Endothelial cell of umbilical vein (primary cell): ENCODE results near the gene TTC23L. TPM values are rescaled to one million over a fixed set of nuclear protein-coding genes. Genes with fewer than 3 reads are reported as not detected.

Source experiments
- BruUV-seq: library from RNA; stranded (reverse); fragments of 400-500 nt; replicated peaks from 2 replicates; lab custom pipeline; 2021; lab: Mats Ljungman, UMichigan
- CTCF ChIA-PET: fragments of 300-600, 350-600 bp; sonication (Branson Sonifier 250); formaldehyde crosslinking; loops from one replicate; lab custom pipeline; 2021; ENCODE audit warnings: antibody characterized with exemption, inconsistent platforms; lab: Charles Lee
- POLR2A ChIA-PET: fragments of 300-600, 350-600 bp; sonication (Branson Sonifier 250); formaldehyde crosslinking; loops from one replicate; lab custom pipeline; 2021; ENCODE audit warnings: antibody characterized with exemption, inconsistent platforms; lab: Charles Lee
- DNase-seq: peaks from one replicate; pipeline ENCODE4 v3.0.0-alpha.2; 2011; ENCODE audit warnings: low read depth, low spot score
- FAIRE-seq: peaks from 2 replicates; lab custom pipeline; 2011; peaks lifted over from hg19 to GRCh38; lab: Jason Lieb, UNC
- H2AFZ ChIP-seq: 2 replicates; pipeline ENCODE4 v1.6.0; 2012; ENCODE audit warnings: low read depth, low read length, control low read depth, inconsistent platforms
- H3K27ac ChIP-seq: 2 replicates; pipeline ENCODE4 v1.5.1; 2011; ENCODE audit warnings: low read depth, mild to moderate bottlenecking, control low read depth, low read length, moderate library complexity; ENCODE audit not compliant: insufficient read depth
- H3K27me3 ChIP-seq, 2 experiments: 2 replicates each; pipeline versions ENCODE4 v1.6.0 to v1.6.1; 2011; ENCODE audit warnings: low read length in 2 of 2, mixed read lengths in 1 of 2; ENCODE audit not compliant: control insufficient read depth in 2 of 2, insufficient read depth in 2 of 2
- H3K36me3 ChIP-seq, 2 experiments: 2 replicates in 1 of 2; 3 replicates in 1 of 2; pipeline ENCODE4 v1.5.1; 2011; ENCODE audit warnings: low read length in 2 of 2, mild to moderate bottlenecking in 1 of 2, moderate library complexity in 1 of 2; ENCODE audit not compliant: control insufficient read depth in 2 of 2, insufficient read depth in 2 of 2; ENCODE audit errors: extremely low read depth in 1 of 2
- H3K4me1 ChIP-seq: 3 replicates; pipeline ENCODE4 v1.5.1; 2011; ENCODE audit warnings: mild to moderate bottlenecking, low read length; ENCODE audit not compliant: control insufficient read depth, insufficient read depth; ENCODE audit errors: extremely low read depth
- H3K4me2 ChIP-seq: 2 replicates; pipeline ENCODE4 v1.6.1; 2011; ENCODE audit warnings: low read length, control low read depth, mixed read lengths; ENCODE audit not compliant: insufficient read depth
- H3K4me3 ChIP-seq, 3 experiments: fragments of 200-600 bp in 1 of 3; sonication (generic), shearing (Covaris generic) in 1 of 3; replicated peaks in 1 of 3; 2 replicates each; pipeline ENCODE4 v1.5.1; 2011 to 2016; ENCODE audit warnings: control low read depth in 3 of 3, low read length in 3 of 3, mild to moderate bottlenecking in 2 of 3, inconsistent platforms in 1 of 3, low read depth in 1 of 3, moderate library complexity in 1 of 3; ENCODE audit not compliant: insufficient read depth in 1 of 3
- H3K79me2 ChIP-seq: 2 replicates; pipeline ENCODE4 v1.6.0; 2012; ENCODE audit warnings: low read length, inconsistent platforms; ENCODE audit not compliant: control insufficient read depth, insufficient read depth
- H3K9ac ChIP-seq: replicated peaks from 2 replicates; pipeline ENCODE3; 2011; ENCODE audit warnings: low read length, control low read depth; ENCODE audit not compliant: insufficient read depth; ENCODE audit errors: extremely low read depth
- H3K9me1 ChIP-seq: replicated peaks from 3 replicates; pipeline ENCODE4 v1.6.0; 2011; ENCODE audit warnings: mild to moderate bottlenecking, low read length; ENCODE audit not compliant: control insufficient read depth, insufficient read depth; ENCODE audit errors: extremely low read depth
- H3K9me3 ChIP-seq: replicated peaks from 2 replicates; pipeline ENCODE4 v1.5.1; 2012; ENCODE audit warnings: low read length, inconsistent platforms; ENCODE audit not compliant: control insufficient read depth, insufficient read depth
- H4K20me1 ChIP-seq: replicated peaks from 2 replicates; pipeline ENCODE3; 2011; ENCODE audit warnings: mild to moderate bottlenecking, low read length; ENCODE audit not compliant: control insufficient read depth, insufficient read depth; ENCODE audit errors: extremely low read depth
- EZH2 ChIP-seq: IDR thresholded peaks from 2 replicates; pipeline ENCODE4 v1.6.1; 2012; ENCODE audit warnings: borderline replicate concordance, low read depth, mild to moderate bottlenecking, moderate library complexity, low read length, inconsistent platforms; ENCODE audit not compliant: severe bottlenecking
- FOS ChIP-seq: IDR thresholded peaks from 2 replicates; pipeline ENCODE4 v1.6.1; 2011; ENCODE audit warnings: mild to moderate bottlenecking, low read length, moderate library complexity, borderline replicate concordance; ENCODE audit not compliant: insufficient read depth
- GATA2 ChIP-seq: IDR thresholded peaks from 2 replicates; pipeline ENCODE4 v1.7.0; 2011; ENCODE audit warnings: low read depth, mild to moderate bottlenecking, moderate library complexity, mixed read lengths, low read length; ENCODE audit not compliant: insufficient read length, insufficient read depth
- JUN ChIP-seq: IDR thresholded peaks from 2 replicates; pipeline ENCODE4 v1.6.1; 2011; ENCODE audit warnings: borderline replicate concordance, low read depth; ENCODE audit not compliant: insufficient read length, insufficient read depth
- MYC ChIP-seq: IDR thresholded peaks from one replicate; pipeline ENCODE4 v1.6.1; 2011; ENCODE audit warnings: mild to moderate bottlenecking, low read depth, low read length
- POLR2A ChIP-seq: IDR thresholded peaks from 2 replicates; pipeline ENCODE4 v1.6.1; 2012; ENCODE audit warnings: low read depth, mild to moderate bottlenecking, control low read depth, low read length
- POLR2AphosphoS5 ChIP-seq: IDR thresholded peaks from 2 replicates; pipeline ENCODE4 v1.6.1; 2012; ENCODE audit warnings: low read depth, mild to moderate bottlenecking, control low read depth, low read length, moderate library complexity; ENCODE audit not compliant: insufficient read depth
- dilution Hi-C: fragments of 300-500 bp; cut with MboI; formaldehyde crosslinking; loops from one replicate; pipeline ENCODE4 v1.15.0; 2019; ENCODE audit warnings: low sequenced_read_pairs; ENCODE audit not compliant: extremely low pct_ligation_motif_present
- intact Hi-C: fragments of 100-400 bp; cut with micrococcal nuclease; formaldehyde crosslinking; loops from one replicate; pipeline ENCODE4 v1.10.0; 2022
- polyA plus RNA-seq, 4 experiments: library from polyadenylated mRNA; depleted of rRNA in 3 of 4; stranded (reverse) in 3 of 4; unstranded in 1 of 4; fragments of >200 nt; gene quantifications; 2 replicates each; pipeline versions ENCODE4 v1.2.1 to v1.2.3, GENCODE V29; 2011 to 2012; ENCODE audit warnings: missing spikeins in 1 of 4
- total RNA-seq: library from RNA; stranded (reverse); gene quantifications from 2 replicates; pipeline ENCODE4 v1.2.3, GENCODE V29; 2021
- TF ChIP-seq, protein P1 (sequence below): IDR thresholded peaks from 2 replicates; pipeline ENCODE4 v1.6.1; 2011; ENCODE audit not compliant: insufficient read depth, insufficient read length
- TF ChIP-seq, protein P2 (sequence below), 2 donors: IDR thresholded peaks; 1 replicate in 1 of 2; 2 replicates in 1 of 2; pipeline ENCODE4 v1.5.1; 2011; ENCODE audit warnings: low read length in 2 of 2, mild to moderate bottlenecking in 2 of 2, moderate library complexity in 2 of 2, control low read depth in 1 of 2, inconsistent platforms in 1 of 2, low read depth in 1 of 2; ENCODE audit not compliant: insufficient read depth in 1 of 2; ENCODE audit errors: extremely low read depth in 1 of 2

Gene TTC23L
- total and polyA plus RNA-seq, 2 donors (not counting 3 experiments of a cell fraction or from before 2014, with no cell fraction given), result not detected

GRCh38 chr5:34854459-34855174 is 15.7 kb downstream of the TTC23L start:
- ChIA-PET CTCF (interaction anchor here (0.8 kb wide), 1 partner anchor 9 kb away, joined by 3 read pairs; no protein-coding TSS in a partner anchor), POLR2A (no interaction called here)
- Histone ChIP-seq H4K20me1 (no peaks in the 10 kb centered on the region), H3K4me1 (no peaks in the 10 kb centered on the region), H3K27me3 (peaks cover 0 to 9% of the 10 kb centered on the region in 2 experiments), H3K9ac (no peak overlapping the region), H3K9me1 (no peaks in the 10 kb centered on the region), H3K4me2 (no peak overlapping the region), H3K9me3 (no peaks in the 10 kb centered on the region), H2AFZ (no peak overlapping the region), H3K27ac (no peak overlapping the region), H3K4me3 (no peak overlapping the region), H3K36me3 (no peaks in the 10 kb centered on the region), H3K79me2 (no peaks in the 10 kb centered on the region)
- intact Hi-C loops (no loop called here), dilution Hi-C loops (no loop called here)
- DNase-seq (no peak), FAIRE-seq (no peak)
- BruUV-seq, result no TSS peak
- TF ChIP-seq, protein P1, sequence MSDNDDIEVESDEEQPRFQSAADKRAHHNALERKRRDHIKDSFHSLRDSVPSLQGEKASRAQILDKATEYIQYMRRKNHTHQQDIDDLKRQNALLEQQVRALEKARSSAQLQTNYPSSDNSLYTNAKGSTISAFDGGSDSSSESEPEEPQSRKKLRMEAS, result no peak
- TF ChIP-seq FOS, result no peak
- TF ChIP-seq MYC, result no peak
- no peak for TF ChIP-seq EZH2
- no peak for TF ChIP-seq GATA2
- TF ChIP-seq, protein P2, sequence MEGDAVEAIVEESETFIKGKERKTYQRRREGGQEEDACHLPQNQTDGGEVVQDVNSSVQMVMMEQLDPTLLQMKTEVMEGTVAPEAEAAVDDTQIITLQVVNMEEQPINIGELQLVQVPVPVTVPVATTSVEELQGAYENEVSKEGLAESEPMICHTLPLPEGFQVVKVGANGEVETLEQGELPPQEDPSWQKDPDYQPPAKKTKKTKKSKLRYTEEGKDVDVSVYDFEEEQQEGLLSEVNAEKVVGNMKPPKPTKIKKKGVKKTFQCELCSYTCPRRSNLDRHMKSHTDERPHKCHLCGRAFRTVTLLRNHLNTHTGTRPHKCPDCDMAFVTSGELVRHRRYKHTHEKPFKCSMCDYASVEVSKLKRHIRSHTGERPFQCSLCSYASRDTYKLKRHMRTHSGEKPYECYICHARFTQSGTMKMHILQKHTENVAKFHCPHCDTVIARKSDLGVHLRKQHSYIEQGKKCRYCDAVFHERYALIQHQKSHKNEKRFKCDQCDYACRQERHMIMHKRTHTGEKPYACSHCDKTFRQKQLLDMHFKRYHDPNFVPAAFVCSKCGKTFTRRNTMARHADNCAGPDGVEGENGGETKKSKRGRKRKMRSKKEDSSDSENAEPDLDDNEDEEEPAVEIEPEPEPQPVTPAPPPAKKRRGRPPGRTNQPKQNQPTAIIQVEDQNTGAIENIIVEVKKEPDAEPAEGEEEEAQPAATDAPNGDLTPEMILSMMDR (IDR thresholded peaks at IDR 0.05; ENCODE audit: extremely low read depth in 1 of 2, insufficient read depth in 1 of 2, low read depth in 1 of 2, low read length in 2 of 2), result no peak
- TF ChIP-seq POLR2AphosphoS5, result no peak
- no peak for TF ChIP-seq POLR2A
- no peak for TF ChIP-seq JUN
